ENCODE data around the gene NEDD4. TPM values are rescaled to one million over a fixed set of nuclear protein-coding genes. Genes with fewer than 3 reads are reported as not detected.

The NEDD4 gene
- total RNA-seq, 4 donors from 2014 or later, result 3.6 to 15.0 (median 14.4) TPM

- intact Hi-C loops (cut with DNase I; ENCODE audit: low total_unique reads), result no loop called here
- DNase-seq, result no peak
- in situ Hi-C loops (cut with MboI; ENCODE audit: low pct_ligation_motif_present in 1 of 4, low pct_unique_long_range_greater_than_20kb in 1 of 4, low sequenced_read_pairs in 3 of 4), result no loop called here
Measured at GRCh38 chr15:55893852-55894251, 99.6 kb downstream of the NEDD4 start.

GRCh38 chr15:55891196-55891595 is 102.2 kb downstream of the NEDD4 start:
- intact Hi-C loops (cut with DNase I; ENCODE audit: low total_unique reads) (no loop called here), in situ Hi-C loops (cut with MboI; ENCODE audit: low pct_ligation_motif_present in 1 of 4, low pct_unique_long_range_greater_than_20kb in 1 of 4, low sequenced_read_pairs in 3 of 4) (no loop called here)
- Histone ChIP-seq H3K36me3 (no peaks in the 10 kb centered on the region), H3K4me3 (no peak overlapping the region), H3K27me3 (no peaks in the 10 kb centered on the region), H3K9me3 (no peaks in the 10 kb centered on the region), H3K4me1 (peaks cover 0 to 12% (median 3%) of the 10 kb centered on the region in 4 donors), H3K27ac (no peak overlapping the region)
- 79% methylated on average over 1 of the region's 1 CpG for WGBS, 2 donors (ENCODE audit: low coverage in 1 of 2)
- no peak for TF ChIP-seq CTCF (IDR thresholded peaks at IDR 0.05)
- TF ChIP-seq POLR2AphosphoS5 (IDR thresholded peaks at IDR 0.05), result no peak
- no peak for TF ChIP-seq POLR2A (IDR thresholded peaks at IDR 0.05)
- TF ChIP-seq EP300 (IDR thresholded peaks at IDR 0.05; ENCODE audit: low read depth), result no peak
- DNase-seq, result no peak

More at GRCh38 chr15:55893852-55894251, 99.6 kb downstream of the NEDD4 start:
- no peak for TF ChIP-seq POLR2AphosphoS5 (IDR thresholded peaks at IDR 0.05)
- TF ChIP-seq CTCF (IDR thresholded peaks at IDR 0.05), result no peak
- no peak for TF ChIP-seq EP300 (IDR thresholded peaks at IDR 0.05; ENCODE audit: low read depth)
- TF ChIP-seq POLR2A (IDR thresholded peaks at IDR 0.05), result no peak
- Histone ChIP-seq H3K9me3 (no peaks in the 10 kb centered on the region), H3K4me3 (no peak overlapping the region), H3K27me3 (no peaks in the 10 kb centered on the region), H3K36me3 (no peaks in the 10 kb centered on the region), H3K27ac (no peak overlapping the region), H3K4me1 (peaks cover 0 to 12% (median 3%) of the 10 kb centered on the region in 4 donors)
- 40 to 55% methylated on average over 3 of the region's 3 CpGs for WGBS, 2 donors (ENCODE audit: low coverage in 1 of 2)

GRCh38 chr15:55884223-55884622 is 109.2 kb downstream of the NEDD4 start:
- H3K36me3 ChIP-seq, result no peaks in the 10 kb centered on the region
- H3K4me1 ChIP-seq, result no peaks in the 10 kb centered on the region
- no peaks in the 10 kb centered on the region for H3K9me3 ChIP-seq
- DNase-seq, result no peak
- TF ChIP-seq POLR2A (IDR thresholded peaks at IDR 0.05) (no peak), EP300 (IDR thresholded peaks at IDR 0.05; ENCODE audit: low read depth) (no peak), POLR2AphosphoS5 (IDR thresholded peaks at IDR 0.05) (no peak), CTCF (IDR thresholded peaks at IDR 0.05) (no peak)
- no peak overlapping the region for H3K4me3 ChIP-seq
- no peaks in the 10 kb centered on the region for H3K27me3 ChIP-seq
- in situ Hi-C loops (cut with MboI; ENCODE audit: low pct_ligation_motif_present in 1 of 4, low pct_unique_long_range_greater_than_20kb in 1 of 4, low sequenced_read_pairs in 3 of 4), result no loop called here
- no peak overlapping the region for H3K27ac ChIP-seq
- intact Hi-C loops (cut with DNase I; ENCODE audit: low total_unique reads), result no loop called here

- DNase-seq, result no peak
- H3K9me3 ChIP-seq, result no peaks in the 10 kb centered on the region
- no peaks in the 10 kb centered on the region for H3K36me3 ChIP-seq
- intact Hi-C loops (cut with DNase I; ENCODE audit: low total_unique reads), result no loop called here
- no peak overlapping the region for H3K4me3 ChIP-seq
- in situ Hi-C loops (cut with MboI; ENCODE audit: low pct_ligation_motif_present in 1 of 4, low pct_unique_long_range_greater_than_20kb in 1 of 4, low sequenced_read_pairs in 3 of 4), result no loop called here
- H3K27ac ChIP-seq, result no peak overlapping the region
- peaks cover 0 to 3% (median 0%) of the 10 kb centered on the region in 4 donors for H3K4me1 ChIP-seq
- TF ChIP-seq EP300 (IDR thresholded peaks at IDR 0.05; ENCODE audit: low read depth) (no peak), CTCF (IDR thresholded peaks at IDR 0.05) (no peak), POLR2AphosphoS5 (IDR thresholded peaks at IDR 0.05) (no peak), POLR2A (IDR thresholded peaks at IDR 0.05) (no peak)
- H3K27me3 ChIP-seq, result no peaks in the 10 kb centered on the region
Measured at GRCh38 chr15:55879181-55879580, 114.2 kb downstream of the NEDD4 start.
